Neural cell (in vitro differentiated cells): ENCODE measurements around the gene CCSER2. TPM values are rescaled to one million over a fixed set of nuclear protein-coding genes. Genes with fewer than 3 reads are reported as not detected.

Experiments used
- H2AFZ ChIP-seq: fragments of 200-600, 300-800 bp; sonication (generic), shearing (Covaris generic); 2 replicates; pipeline ENCODE4 v1.6.0; 2014; ENCODE audit warnings: low read depth, mild to moderate bottlenecking, antibody characterized with exemption, low read length, moderate library complexity
- H3F3A ChIP-seq: fragments of 200-600 bp; shearing (Covaris generic); 2 replicates; pipeline ENCODE4 v1.6.1; 2016; ENCODE audit warnings: mild to moderate bottlenecking, moderate library complexity, mixed read lengths, antibody characterized with exemption, low read length; ENCODE audit not compliant: insufficient read depth, poor library complexity, severe bottlenecking
- H3K27ac ChIP-seq: fragments of 200-600, 300-800 bp; sonication (generic), shearing (Covaris generic); 2 replicates; pipeline ENCODE4 v1.5.1; 2014; ENCODE audit warnings: mild to moderate bottlenecking, low read length, moderate library complexity
- H3K27me3 ChIP-seq: fragments of 300-800, 200-600 bp; sonication (generic), shearing (Covaris generic); 2 replicates; pipeline ENCODE4 v1.6.0; 2014; ENCODE audit warnings: mild to moderate bottlenecking, low read depth, low read length, moderate library complexity; ENCODE audit not compliant: insufficient read depth
- H3K36me3 ChIP-seq: fragments of 300-800, 200-600 bp; sonication (generic), shearing (Covaris generic); 2 replicates; pipeline ENCODE4 v1.5.1; 2014; ENCODE audit warnings: mild to moderate bottlenecking, antibody characterized with exemption, low read length, moderate library complexity; ENCODE audit not compliant: insufficient read depth
- H3K4me2 ChIP-seq: fragments of 300-800, 200-600 bp; sonication (generic), shearing (Covaris generic); 2 replicates; pipeline ENCODE4 v1.6.0; 2014; ENCODE audit warnings: mild to moderate bottlenecking, low read length
- H3K4me3 ChIP-seq: fragments of 300-800, 200-600 bp; sonication (generic), shearing (Covaris generic); 2 replicates; pipeline ENCODE4 v1.5.1; 2014; ENCODE audit warnings: mild to moderate bottlenecking, low read length, moderate library complexity
- H3K79me2 ChIP-seq: fragments of 200-600 bp; shearing (Covaris generic); replicated peaks from 2 replicates; pipeline ENCODE4 v1.6.0; 2014; ENCODE audit warnings: mild to moderate bottlenecking, low read length, moderate library complexity; ENCODE audit not compliant: insufficient read depth
- H3K9ac ChIP-seq: fragments of 300-800, 200-600 bp; sonication (generic), shearing (Covaris generic); 2 replicates; pipeline ENCODE4 v1.6.1; 2016; ENCODE audit warnings: mild to moderate bottlenecking, low read length, mixed read lengths
- H3K9me2 ChIP-seq: fragments of 200-600 bp; shearing (Covaris generic); 2 replicates; pipeline ENCODE4 v1.6.1; 2016; ENCODE audit warnings: mild to moderate bottlenecking, low read length, mixed read lengths; ENCODE audit not compliant: insufficient read depth
- H3K9me3 ChIP-seq: fragments of 200-600, 300-800 bp; sonication (generic), shearing (Covaris generic); 2 replicates; pipeline ENCODE4 v1.6.1; 2016; ENCODE audit warnings: mild to moderate bottlenecking, mixed run types, low read length, moderate library complexity, mixed read lengths
- H4K20me1 ChIP-seq: fragments of 200-600 bp; shearing (Covaris generic); 2 replicates; pipeline ENCODE4 v1.6.1; 2016; ENCODE audit warnings: mild to moderate bottlenecking, mixed run types; ENCODE audit not compliant: insufficient read depth
- EP300 ChIP-seq: fragments of 450-650 bp; conservative IDR thresholded peaks from 2 replicates; pipeline ENCODE4 v1.6.1; 2014; ENCODE audit warnings: antibody characterized with exemption, mild to moderate bottlenecking, moderate library complexity; ENCODE audit not compliant: poor library complexity, severe bottlenecking
- EZH2 ChIP-seq: fragments of 200-600, 300-800 bp; shearing (Covaris generic), sonication (generic); IDR thresholded peaks from 2 replicates; pipeline ENCODE4 v1.6.1; 2014; ENCODE audit warnings: antibody characterized with exemption, low read length, borderline replicate concordance, mild to moderate bottlenecking; ENCODE audit not compliant: insufficient read depth, poor library complexity, severe bottlenecking
- MXI1 ChIP-seq: fragments of 450-650 bp; conservative IDR thresholded peaks from 2 replicates; pipeline ENCODE4 v1.6.1; 2014; ENCODE audit warnings: antibody characterized with exemption, mild to moderate bottlenecking; ENCODE audit not compliant: poor library complexity, severe bottlenecking
- POLR2AphosphoS5 ChIP-seq: IDR thresholded peaks from 2 replicates; pipeline ENCODE4 v1.6.1; 2012
- RAD21 ChIP-seq: fragments of 450-650 bp; conservative IDR thresholded peaks from 2 replicates; pipeline ENCODE4 v1.6.1; 2014; ENCODE audit warnings: antibody characterized with exemption, mild to moderate bottlenecking, moderate library complexity
- SMC3 ChIP-seq: fragments of 450-650 bp; conservative IDR thresholded peaks from 2 replicates; pipeline ENCODE4 v1.6.1; 2014; ENCODE audit warnings: antibody characterized with exemption, mild to moderate bottlenecking, moderate library complexity; ENCODE audit not compliant: poor library complexity
- TAF1 ChIP-seq: IDR thresholded peaks from 2 replicates; pipeline ENCODE4 v1.6.1; 2012; ENCODE audit warnings: low read depth
- polyA plus RNA-seq: library from polyadenylated mRNA; depleted of rRNA; stranded (reverse); fragments of >200 nt; gene quantifications from 2 replicates; pipeline ENCODE4 v1.2.3, GENCODE V29; 2014
- TF ChIP-seq, protein P1 (sequence below): fragments of 450-650 bp; IDR thresholded peaks from 2 replicates; pipeline ENCODE4 v1.5.1; 2014; ENCODE audit warnings: antibody characterized with exemption, mild to moderate bottlenecking, moderate library complexity; ENCODE audit not compliant: poor library complexity, severe bottlenecking
- TF ChIP-seq, protein P2 (sequence below): IDR thresholded peaks from 2 replicates; pipeline ENCODE4 v1.6.1; 2012; ENCODE audit warnings: borderline replicate concordance

CCSER2 gene
- polyA plus RNA-seq, 1 donor from 2014 or later: 38.3 TPM

DNA sequence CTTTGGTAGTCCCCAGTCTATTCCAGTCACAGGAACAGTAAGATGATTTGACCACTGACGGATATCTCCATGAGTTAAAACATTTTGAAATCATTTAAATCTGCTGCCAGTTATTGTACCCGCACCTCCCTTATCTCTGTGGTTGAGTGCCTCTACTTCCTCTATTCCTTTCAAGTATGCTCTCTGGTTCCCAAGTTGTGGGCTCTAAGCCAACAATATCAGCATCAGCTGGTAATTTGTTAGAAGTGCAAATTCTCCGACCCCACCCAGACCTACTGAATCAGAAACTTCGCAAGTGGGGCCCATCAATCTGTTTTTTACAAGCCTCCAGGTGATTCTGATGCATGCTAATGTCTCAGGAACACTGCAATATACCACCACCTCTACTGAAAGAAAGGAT, 235.5 kb downstream of the CCSER2 start:
- Histone ChIP-seq H3F3A (no peaks in the 10 kb centered on the region), H3K4me3 (no peak overlapping the region), H3K9me2 (no peaks in the 10 kb centered on the region), H4K20me1 (no peaks in the 10 kb centered on the region), H2AFZ (no peak overlapping the region), H3K9ac (no peak overlapping the region), H3K9me3 (no peaks in the 10 kb centered on the region), H3K79me2 (no peaks in the 10 kb centered on the region), H3K27me3 (no peaks in the 10 kb centered on the region), H3K27ac (no peak overlapping the region), H3K36me3 (no peaks in the 10 kb centered on the region), H3K4me2 (no peak overlapping the region)
- TF ChIP-seq EZH2: no peak
- TF ChIP-seq EP300: no peak
- no peak for TF ChIP-seq TAF1
- TF ChIP-seq, protein P1, sequence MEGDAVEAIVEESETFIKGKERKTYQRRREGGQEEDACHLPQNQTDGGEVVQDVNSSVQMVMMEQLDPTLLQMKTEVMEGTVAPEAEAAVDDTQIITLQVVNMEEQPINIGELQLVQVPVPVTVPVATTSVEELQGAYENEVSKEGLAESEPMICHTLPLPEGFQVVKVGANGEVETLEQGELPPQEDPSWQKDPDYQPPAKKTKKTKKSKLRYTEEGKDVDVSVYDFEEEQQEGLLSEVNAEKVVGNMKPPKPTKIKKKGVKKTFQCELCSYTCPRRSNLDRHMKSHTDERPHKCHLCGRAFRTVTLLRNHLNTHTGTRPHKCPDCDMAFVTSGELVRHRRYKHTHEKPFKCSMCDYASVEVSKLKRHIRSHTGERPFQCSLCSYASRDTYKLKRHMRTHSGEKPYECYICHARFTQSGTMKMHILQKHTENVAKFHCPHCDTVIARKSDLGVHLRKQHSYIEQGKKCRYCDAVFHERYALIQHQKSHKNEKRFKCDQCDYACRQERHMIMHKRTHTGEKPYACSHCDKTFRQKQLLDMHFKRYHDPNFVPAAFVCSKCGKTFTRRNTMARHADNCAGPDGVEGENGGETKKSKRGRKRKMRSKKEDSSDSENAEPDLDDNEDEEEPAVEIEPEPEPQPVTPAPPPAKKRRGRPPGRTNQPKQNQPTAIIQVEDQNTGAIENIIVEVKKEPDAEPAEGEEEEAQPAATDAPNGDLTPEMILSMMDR: no peak
- TF ChIP-seq MXI1: no peak
- TF ChIP-seq SMC3: no peak
- no peak for TF ChIP-seq POLR2AphosphoS5
- TF ChIP-seq, protein P2, sequence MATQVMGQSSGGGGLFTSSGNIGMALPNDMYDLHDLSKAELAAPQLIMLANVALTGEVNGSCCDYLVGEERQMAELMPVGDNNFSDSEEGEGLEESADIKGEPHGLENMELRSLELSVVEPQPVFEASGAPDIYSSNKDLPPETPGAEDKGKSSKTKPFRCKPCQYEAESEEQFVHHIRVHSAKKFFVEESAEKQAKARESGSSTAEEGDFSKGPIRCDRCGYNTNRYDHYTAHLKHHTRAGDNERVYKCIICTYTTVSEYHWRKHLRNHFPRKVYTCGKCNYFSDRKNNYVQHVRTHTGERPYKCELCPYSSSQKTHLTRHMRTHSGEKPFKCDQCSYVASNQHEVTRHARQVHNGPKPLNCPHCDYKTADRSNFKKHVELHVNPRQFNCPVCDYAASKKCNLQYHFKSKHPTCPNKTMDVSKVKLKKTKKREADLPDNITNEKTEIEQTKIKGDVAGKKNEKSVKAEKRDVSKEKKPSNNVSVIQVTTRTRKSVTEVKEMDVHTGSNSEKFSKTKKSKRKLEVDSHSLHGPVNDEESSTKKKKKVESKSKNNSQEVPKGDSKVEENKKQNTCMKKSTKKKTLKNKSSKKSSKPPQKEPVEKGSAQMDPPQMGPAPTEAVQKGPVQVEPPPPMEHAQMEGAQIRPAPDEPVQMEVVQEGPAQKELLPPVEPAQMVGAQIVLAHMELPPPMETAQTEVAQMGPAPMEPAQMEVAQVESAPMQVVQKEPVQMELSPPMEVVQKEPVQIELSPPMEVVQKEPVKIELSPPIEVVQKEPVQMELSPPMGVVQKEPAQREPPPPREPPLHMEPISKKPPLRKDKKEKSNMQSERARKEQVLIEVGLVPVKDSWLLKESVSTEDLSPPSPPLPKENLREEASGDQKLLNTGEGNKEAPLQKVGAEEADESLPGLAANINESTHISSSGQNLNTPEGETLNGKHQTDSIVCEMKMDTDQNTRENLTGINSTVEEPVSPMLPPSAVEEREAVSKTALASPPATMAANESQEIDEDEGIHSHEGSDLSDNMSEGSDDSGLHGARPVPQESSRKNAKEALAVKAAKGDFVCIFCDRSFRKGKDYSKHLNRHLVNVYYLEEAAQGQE: no peak
- no peak for TF ChIP-seq RAD21

DNA sequence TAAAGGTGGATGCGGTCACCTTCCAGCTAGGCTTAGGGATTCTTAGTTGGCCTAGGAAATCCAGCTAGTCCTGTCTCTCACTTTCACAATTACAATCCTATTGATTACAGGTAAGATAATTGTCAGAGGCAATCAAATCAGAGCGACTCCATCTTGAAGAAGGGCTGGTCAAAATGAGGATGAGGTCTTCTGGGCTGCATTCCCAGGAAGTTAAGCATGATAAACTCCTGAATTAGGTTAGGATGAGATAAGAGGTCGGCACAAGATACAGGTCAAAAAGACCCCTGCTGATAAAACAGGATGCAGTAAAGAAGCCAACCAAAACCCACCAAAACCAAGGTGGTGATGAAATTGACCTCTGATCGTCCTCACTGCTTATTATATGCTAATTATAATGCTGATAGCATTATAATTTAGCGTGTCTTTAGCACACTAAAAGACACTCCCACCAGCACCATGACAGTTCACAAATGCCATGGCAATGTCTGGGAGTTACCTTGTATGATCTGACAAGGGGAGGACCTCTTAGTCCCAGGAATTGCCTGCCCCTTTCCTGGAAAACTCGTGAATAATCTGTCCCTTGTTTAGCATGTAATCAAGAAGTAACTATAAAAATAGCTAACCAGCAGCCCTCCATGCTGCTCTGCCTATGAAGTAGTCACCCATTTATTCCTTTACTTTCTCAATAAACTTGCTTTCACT, 237.6 kb downstream of the CCSER2 start:
- H3K4me3 ChIP-seq: no peak overlapping the region
- no peak overlapping the region for H2AFZ ChIP-seq
- no peak overlapping the region for H3K27ac ChIP-seq
- no peaks in the 10 kb centered on the region for H3K27me3 ChIP-seq
- TF ChIP-seq TAF1 (no peak), SMC3 (no peak), MXI1 (no peak), RAD21 (no peak)
- TF ChIP-seq, protein P2: no peak
- no peaks in the 10 kb centered on the region for H3K9me2 ChIP-seq
- no peaks in the 10 kb centered on the region for H3F3A ChIP-seq
- H3K79me2 ChIP-seq: no peaks in the 10 kb centered on the region
- no peaks in the 10 kb centered on the region for H4K20me1 ChIP-seq
- H3K9ac ChIP-seq: no peak overlapping the region
- no peaks in the 10 kb centered on the region for H3K36me3 ChIP-seq
- H3K4me2 ChIP-seq: no peak overlapping the region
- no peaks in the 10 kb centered on the region for H3K9me3 ChIP-seq
